Endothelial cell of umbilical vein (primary cell): ENCODE data around the gene PDE1A. TPM values are rescaled to one million over a fixed set of nuclear protein-coding genes. Genes with fewer than 3 reads are reported as not detected.

ENCODE experiments used
- BruUV-seq: library from RNA; stranded (reverse); fragments of 400-500 nt; replicated peaks from 2 replicates; lab custom pipeline; 2021; lab: Mats Ljungman, UMichigan
- CTCF ChIA-PET: fragments of 300-600, 350-600 bp; sonication (Branson Sonifier 250); formaldehyde crosslinking; loops from one replicate; lab custom pipeline; 2021; ENCODE audit warnings: antibody characterized with exemption, inconsistent platforms; lab: Charles Lee
- POLR2A ChIA-PET: fragments of 300-600, 350-600 bp; sonication (Branson Sonifier 250); formaldehyde crosslinking; loops from one replicate; lab custom pipeline; 2021; ENCODE audit warnings: antibody characterized with exemption, inconsistent platforms; lab: Charles Lee
- DNase-seq: peaks from one replicate; pipeline ENCODE4 v3.0.0-alpha.2; 2011; ENCODE audit warnings: low read depth, low spot score
- FAIRE-seq: peaks from 2 replicates; lab custom pipeline; 2011; peaks lifted over from hg19 to GRCh38; lab: Jason Lieb, UNC
- H2AFZ ChIP-seq: 2 replicates; pipeline ENCODE4 v1.6.0; 2012; ENCODE audit warnings: low read depth, low read length, control low read depth, inconsistent platforms
- H3K27ac ChIP-seq: 2 replicates; pipeline ENCODE4 v1.5.1; 2011; ENCODE audit warnings: low read depth, mild to moderate bottlenecking, control low read depth, low read length, moderate library complexity; ENCODE audit not compliant: insufficient read depth
- H3K27me3 ChIP-seq, 2 experiments: 2 replicates each; pipeline versions ENCODE4 v1.6.0 to v1.6.1; 2011; ENCODE audit warnings: low read length in 2 of 2, mixed read lengths in 1 of 2; ENCODE audit not compliant: control insufficient read depth in 2 of 2, insufficient read depth in 2 of 2
- H3K36me3 ChIP-seq, 2 experiments: 2 replicates in 1 of 2; 3 replicates in 1 of 2; pipeline ENCODE4 v1.5.1; 2011; ENCODE audit warnings: low read length in 2 of 2, mild to moderate bottlenecking in 1 of 2, moderate library complexity in 1 of 2; ENCODE audit not compliant: control insufficient read depth in 2 of 2, insufficient read depth in 2 of 2; ENCODE audit errors: extremely low read depth in 1 of 2
- H3K4me1 ChIP-seq: 3 replicates; pipeline ENCODE4 v1.5.1; 2011; ENCODE audit warnings: mild to moderate bottlenecking, low read length; ENCODE audit not compliant: control insufficient read depth, insufficient read depth; ENCODE audit errors: extremely low read depth
- H3K4me2 ChIP-seq: 2 replicates; pipeline ENCODE4 v1.6.1; 2011; ENCODE audit warnings: low read length, control low read depth, mixed read lengths; ENCODE audit not compliant: insufficient read depth
- H3K4me3 ChIP-seq, 3 experiments: fragments of 200-600 bp in 1 of 3; sonication (generic), shearing (Covaris generic) in 1 of 3; replicated peaks in 1 of 3; 2 replicates each; pipeline ENCODE4 v1.5.1; 2011 to 2016; ENCODE audit warnings: control low read depth in 3 of 3, low read length in 3 of 3, mild to moderate bottlenecking in 2 of 3, inconsistent platforms in 1 of 3, low read depth in 1 of 3, moderate library complexity in 1 of 3; ENCODE audit not compliant: insufficient read depth in 1 of 3
- H3K79me2 ChIP-seq: 2 replicates; pipeline ENCODE4 v1.6.0; 2012; ENCODE audit warnings: low read length, inconsistent platforms; ENCODE audit not compliant: control insufficient read depth, insufficient read depth
- H3K9ac ChIP-seq: replicated peaks from 2 replicates; pipeline ENCODE3; 2011; ENCODE audit warnings: low read length, control low read depth; ENCODE audit not compliant: insufficient read depth; ENCODE audit errors: extremely low read depth
- H3K9me1 ChIP-seq: replicated peaks from 3 replicates; pipeline ENCODE4 v1.6.0; 2011; ENCODE audit warnings: mild to moderate bottlenecking, low read length; ENCODE audit not compliant: control insufficient read depth, insufficient read depth; ENCODE audit errors: extremely low read depth
- H3K9me3 ChIP-seq: replicated peaks from 2 replicates; pipeline ENCODE4 v1.5.1; 2012; ENCODE audit warnings: low read length, inconsistent platforms; ENCODE audit not compliant: control insufficient read depth, insufficient read depth
- H4K20me1 ChIP-seq: replicated peaks from 2 replicates; pipeline ENCODE3; 2011; ENCODE audit warnings: mild to moderate bottlenecking, low read length; ENCODE audit not compliant: control insufficient read depth, insufficient read depth; ENCODE audit errors: extremely low read depth
- EZH2 ChIP-seq: IDR thresholded peaks from 2 replicates; pipeline ENCODE4 v1.6.1; 2012; ENCODE audit warnings: borderline replicate concordance, low read depth, mild to moderate bottlenecking, moderate library complexity, low read length, inconsistent platforms; ENCODE audit not compliant: severe bottlenecking
- FOS ChIP-seq: IDR thresholded peaks from 2 replicates; pipeline ENCODE4 v1.6.1; 2011; ENCODE audit warnings: mild to moderate bottlenecking, low read length, moderate library complexity, borderline replicate concordance; ENCODE audit not compliant: insufficient read depth
- GATA2 ChIP-seq: IDR thresholded peaks from 2 replicates; pipeline ENCODE4 v1.7.0; 2011; ENCODE audit warnings: low read depth, mild to moderate bottlenecking, moderate library complexity, mixed read lengths, low read length; ENCODE audit not compliant: insufficient read length, insufficient read depth
- JUN ChIP-seq: IDR thresholded peaks from 2 replicates; pipeline ENCODE4 v1.6.1; 2011; ENCODE audit warnings: borderline replicate concordance, low read depth; ENCODE audit not compliant: insufficient read length, insufficient read depth
- MYC ChIP-seq: IDR thresholded peaks from one replicate; pipeline ENCODE4 v1.6.1; 2011; ENCODE audit warnings: mild to moderate bottlenecking, low read depth, low read length
- POLR2A ChIP-seq: IDR thresholded peaks from 2 replicates; pipeline ENCODE4 v1.6.1; 2012; ENCODE audit warnings: low read depth, mild to moderate bottlenecking, control low read depth, low read length
- POLR2AphosphoS5 ChIP-seq: IDR thresholded peaks from 2 replicates; pipeline ENCODE4 v1.6.1; 2012; ENCODE audit warnings: low read depth, mild to moderate bottlenecking, control low read depth, low read length, moderate library complexity; ENCODE audit not compliant: insufficient read depth
- dilution Hi-C: fragments of 300-500 bp; cut with MboI; formaldehyde crosslinking; loops from one replicate; pipeline ENCODE4 v1.15.0; 2019; ENCODE audit warnings: low sequenced_read_pairs; ENCODE audit not compliant: extremely low pct_ligation_motif_present
- intact Hi-C: fragments of 100-400 bp; cut with micrococcal nuclease; formaldehyde crosslinking; loops from one replicate; pipeline ENCODE4 v1.10.0; 2022
- polyA plus RNA-seq, 4 experiments: library from polyadenylated mRNA; depleted of rRNA in 3 of 4; stranded (reverse) in 3 of 4; unstranded in 1 of 4; fragments of >200 nt; gene quantifications; 2 replicates each; pipeline versions ENCODE4 v1.2.1 to v1.2.3, GENCODE V29; 2011 to 2012; ENCODE audit warnings: missing spikeins in 1 of 4
- total RNA-seq: library from RNA; stranded (reverse); gene quantifications from 2 replicates; pipeline ENCODE4 v1.2.3, GENCODE V29; 2021
- TF ChIP-seq, protein P1 (sequence below): IDR thresholded peaks from 2 replicates; pipeline ENCODE4 v1.6.1; 2011; ENCODE audit not compliant: insufficient read depth, insufficient read length
- TF ChIP-seq, protein P2 (sequence below), 2 donors: IDR thresholded peaks; 1 replicate in 1 of 2; 2 replicates in 1 of 2; pipeline ENCODE4 v1.5.1; 2011; ENCODE audit warnings: low read length in 2 of 2, mild to moderate bottlenecking in 2 of 2, moderate library complexity in 2 of 2, control low read depth in 1 of 2, inconsistent platforms in 1 of 2, low read depth in 1 of 2; ENCODE audit not compliant: insufficient read depth in 1 of 2; ENCODE audit errors: extremely low read depth in 1 of 2

Gene PDE1A
- total and polyA plus RNA-seq, 2 donors (not counting 3 experiments of a cell fraction or from before 2014, with no cell fraction given), result 0.43 to 0.49 TPM

DNA sequence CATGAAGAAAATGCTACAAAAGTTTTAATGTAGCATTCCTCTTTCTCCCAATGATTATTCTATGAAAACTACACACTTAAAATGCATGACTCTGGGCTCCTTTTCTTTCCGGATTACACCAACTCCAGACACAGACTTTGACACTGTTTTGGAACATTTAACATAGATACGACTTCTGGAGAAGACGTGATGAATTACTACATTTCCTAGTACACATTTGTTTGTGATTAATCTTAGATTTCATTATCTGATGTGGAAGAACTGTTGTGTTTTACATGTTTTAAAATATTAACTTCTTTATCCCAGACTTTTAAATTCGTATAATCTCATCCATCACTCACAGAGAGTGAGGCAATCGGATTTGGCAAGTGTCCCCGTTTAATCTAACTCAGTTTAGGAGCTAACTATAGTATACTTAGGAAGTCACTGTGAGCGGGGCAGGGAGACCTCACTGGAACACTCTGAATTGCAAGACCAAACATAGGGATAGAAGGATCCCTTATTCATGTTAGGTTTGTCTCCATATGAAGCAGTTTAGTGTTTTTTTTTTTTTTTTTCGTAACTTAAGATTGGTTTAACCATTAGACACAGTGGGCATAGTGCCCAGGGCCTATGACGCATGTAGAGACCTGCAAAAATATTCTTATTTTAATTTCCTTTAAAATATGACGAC, 66.7 kb downstream of the PDE1A start:
- TF ChIP-seq GATA2 (no peak), POLR2AphosphoS5 (no peak), JUN (no peak), EZH2 (no peak), FOS (no peak), POLR2A (no peak), MYC (no peak)
- TF ChIP-seq, protein P1, sequence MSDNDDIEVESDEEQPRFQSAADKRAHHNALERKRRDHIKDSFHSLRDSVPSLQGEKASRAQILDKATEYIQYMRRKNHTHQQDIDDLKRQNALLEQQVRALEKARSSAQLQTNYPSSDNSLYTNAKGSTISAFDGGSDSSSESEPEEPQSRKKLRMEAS, result no peak
- TF ChIP-seq, protein P2, sequence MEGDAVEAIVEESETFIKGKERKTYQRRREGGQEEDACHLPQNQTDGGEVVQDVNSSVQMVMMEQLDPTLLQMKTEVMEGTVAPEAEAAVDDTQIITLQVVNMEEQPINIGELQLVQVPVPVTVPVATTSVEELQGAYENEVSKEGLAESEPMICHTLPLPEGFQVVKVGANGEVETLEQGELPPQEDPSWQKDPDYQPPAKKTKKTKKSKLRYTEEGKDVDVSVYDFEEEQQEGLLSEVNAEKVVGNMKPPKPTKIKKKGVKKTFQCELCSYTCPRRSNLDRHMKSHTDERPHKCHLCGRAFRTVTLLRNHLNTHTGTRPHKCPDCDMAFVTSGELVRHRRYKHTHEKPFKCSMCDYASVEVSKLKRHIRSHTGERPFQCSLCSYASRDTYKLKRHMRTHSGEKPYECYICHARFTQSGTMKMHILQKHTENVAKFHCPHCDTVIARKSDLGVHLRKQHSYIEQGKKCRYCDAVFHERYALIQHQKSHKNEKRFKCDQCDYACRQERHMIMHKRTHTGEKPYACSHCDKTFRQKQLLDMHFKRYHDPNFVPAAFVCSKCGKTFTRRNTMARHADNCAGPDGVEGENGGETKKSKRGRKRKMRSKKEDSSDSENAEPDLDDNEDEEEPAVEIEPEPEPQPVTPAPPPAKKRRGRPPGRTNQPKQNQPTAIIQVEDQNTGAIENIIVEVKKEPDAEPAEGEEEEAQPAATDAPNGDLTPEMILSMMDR (IDR thresholded peaks at IDR 0.05; ENCODE audit: extremely low read depth in 1 of 2, insufficient read depth in 1 of 2, low read depth in 1 of 2, low read length in 2 of 2), result no peak
- H3K9me1 ChIP-seq, result no peaks in the 10 kb centered on the region
- no peaks in the 10 kb centered on the region for H3K36me3 ChIP-seq
- H3K4me2 ChIP-seq, result no peak overlapping the region
- H4K20me1 ChIP-seq, result no peaks in the 10 kb centered on the region
- H3K4me1 ChIP-seq, result no peaks in the 10 kb centered on the region
- no peak for DNase-seq
- no TSS peak for BruUV-seq
- no peak overlapping the region for H3K27ac ChIP-seq
- no peaks in the 10 kb centered on the region for H3K9me3 ChIP-seq
- H3K79me2 ChIP-seq, result no peaks in the 10 kb centered on the region
- no peak overlapping the region for H3K4me3 ChIP-seq
- CTCF ChIA-PET, result no interaction called here
- no peak for FAIRE-seq
- no peak overlapping the region for H2AFZ ChIP-seq
- dilution Hi-C loops (no loop called here), intact Hi-C loops (no loop called here)
- no peaks in the 10 kb centered on the region for H3K27me3 ChIP-seq
- POLR2A ChIA-PET, result no interaction called here
- no peak overlapping the region for H3K9ac ChIP-seq
